Thyroid gland (tissue), 4 donors: ENCODE results near the gene BCL2L1. TPM values are rescaled to one million over a fixed set of nuclear protein-coding genes. Genes with fewer than 3 reads are reported as not detected.

Experiments
- DNase-seq, 2 donors: peaks; one replicate each; pipeline ENCODE4 v3.0.0-alpha.2; 2019
- H3K27ac ChIP-seq, 3 donors: fragments of 200-600 bp; sonication (generic); 1 replicate in 2 of 3; 2 replicates in 1 of 3; pipeline ENCODE4 v1.5.1; 2016 to 2019; ENCODE audit warnings: mild to moderate bottlenecking in 1 of 3, moderate library complexity in 1 of 3
- H3K27me3 ChIP-seq: fragments of 200-600 bp; sonication (generic); one replicate; pipeline ENCODE4 v1.5.1; 2019
- H3K36me3 ChIP-seq, 2 donors: fragments of 200-600 bp; sonication (generic); one replicate each; pipeline ENCODE4 v1.5.1; 2016 to 2019
- H3K4me1 ChIP-seq, 2 donors: fragments of 200-600 bp; sonication (generic); one replicate each; pipeline ENCODE4 v1.5.1; 2017 to 2019
- H3K4me3 ChIP-seq, 3 donors: fragments of 200-600 bp; sonication (generic); replicated peaks in 1 of 3; 1 replicate in 2 of 3; 2 replicates in 1 of 3; pipeline ENCODE4 v1.5.1; 2016; ENCODE audit warnings: mild to moderate bottlenecking in 1 of 3
- H3K9me3 ChIP-seq: fragments of 200-600 bp; sonication (generic); one replicate; pipeline ENCODE4 v1.5.1; 2017
- CTCF ChIP-seq, 6 experiments: fragments of 200-600 bp in 3 of 6; fragments of 450-650 bp in 3 of 6; sonication (generic) in 3 of 6; IDR thresholded peaks; one replicate each; pipeline ENCODE4 v1.5.1; 2016 to 2019; ENCODE audit warnings: antibody characterized with exemption in 6 of 6, mild to moderate bottlenecking in 2 of 6, inconsistent platforms in 1 of 6, moderate library complexity in 1 of 6
- POLR2A ChIP-seq, 2 donors: fragments of 450-650 bp; IDR thresholded peaks; one replicate each; pipeline ENCODE4 v1.6.1; 2017; ENCODE audit warnings: antibody characterized with exemption in 2 of 2, mild to moderate bottlenecking in 2 of 2, moderate library complexity in 1 of 2
- WGBS, 2 donors: methylation state at CpG; one replicate each; pipeline ENCODE4 v1.1.5; 2017; 5-methylcytosine and 5-hydroxymethylcytosine counted together
- intact Hi-C: fragments of 100-400 bp; cut with DNase I; formaldehyde crosslinking; loops from one replicate; pipeline ENCODE4 v1.15.1; 2023
- total RNA-seq, 4 donors: library from RNA; depleted of rRNA; stranded (reverse); fragments of >200 nt; gene quantifications; one replicate each; pipeline ENCODE4 v1.2.3, GENCODE V29; 2016

Gene BCL2L1
- total RNA-seq, 4 donors from 2014 or later, result 110 to 154 (median 125) TPM

DNA sequence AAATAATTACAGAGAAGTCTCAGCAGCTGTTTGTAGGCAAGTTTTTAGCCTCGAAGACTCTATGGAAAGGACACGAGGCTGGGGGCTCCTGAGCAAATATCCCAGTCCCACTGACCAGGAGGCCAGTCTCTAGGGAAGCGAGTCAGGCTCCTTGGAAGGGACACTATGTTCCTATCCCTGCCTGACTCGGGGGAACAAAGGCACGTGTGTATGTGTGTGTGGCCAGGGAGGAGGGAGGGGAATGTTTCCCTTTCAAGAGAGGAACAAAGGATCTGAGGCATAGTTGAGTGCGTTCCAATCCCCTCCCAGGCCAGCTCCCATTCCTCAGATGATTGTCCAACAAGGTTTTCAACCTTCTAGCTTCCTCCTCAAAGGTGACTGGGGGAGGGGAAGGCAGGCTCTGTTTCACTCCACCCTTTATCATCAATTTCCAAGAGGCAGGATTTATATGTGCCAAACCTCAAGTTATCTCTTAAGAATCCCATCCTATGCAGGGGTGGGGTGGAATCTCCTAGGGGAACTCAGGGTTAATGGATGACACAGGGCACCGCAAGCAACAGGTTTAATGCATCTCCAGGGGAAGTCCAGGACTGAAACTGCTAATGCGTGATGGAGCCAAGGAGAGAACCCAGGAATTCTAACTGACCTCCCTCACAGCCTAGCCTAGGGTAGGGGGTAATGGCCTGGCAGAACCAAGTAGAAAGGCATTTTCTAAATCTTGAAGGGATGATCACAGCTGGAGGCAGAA is 9.9 kb downstream of the BCL2L1 start:
- H3K4me1 ChIP-seq, result peaks cover 83 to 96% of the 10 kb centered on the region in 2 donors
- no peak for TF ChIP-seq CTCF (IDR thresholded peaks at IDR 0.05)
- TF ChIP-seq POLR2A (IDR thresholded peaks at IDR 0.05), result peak in 1 of 2 donors; percentile 62
- 13 to 19% methylated on average over 8 of the region's 8 CpGs for WGBS, 2 donors
- intact Hi-C loops, result no loop called here
- H3K36me3 ChIP-seq, result peaks cover 0 to 3% of the 10 kb centered on the region in 2 donors
- H3K27ac ChIP-seq, result peak overlapping the region; percentile 98 to 100 (median 99)
- peak overlapping the region in 1 of 3 donors; percentile 10 for H3K4me3 ChIP-seq
- no peaks in the 10 kb centered on the region for H3K9me3 ChIP-seq
- peak; percentile 95 to 96 for DNase-seq
- no peaks in the 10 kb centered on the region for H3K27me3 ChIP-seq

DNA sequence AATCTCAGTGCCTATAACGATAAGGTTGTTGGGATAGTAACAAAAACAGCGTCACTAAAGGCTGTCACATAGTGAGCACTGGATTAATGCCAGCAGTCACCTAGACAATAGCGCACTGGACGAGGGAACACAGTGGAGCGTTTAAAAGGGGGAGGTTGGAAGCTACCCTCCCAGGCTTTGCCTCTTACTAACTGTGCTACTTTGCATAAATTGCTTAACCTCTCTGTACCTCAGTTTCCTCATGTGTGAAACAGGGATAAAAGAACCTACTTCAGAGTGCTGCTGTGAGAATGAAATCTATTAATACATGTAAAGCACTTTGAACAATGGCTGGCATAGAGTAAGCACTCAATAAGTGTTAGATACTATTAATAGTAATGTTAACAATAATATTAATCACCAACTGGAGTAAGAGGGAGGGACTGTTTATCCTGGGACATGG is 10.5 kb downstream of the BCL2L1 start:
- TF ChIP-seq POLR2A (IDR thresholded peaks at IDR 0.05), result no peak
- TF ChIP-seq CTCF (IDR thresholded peaks at IDR 0.05), result no peak
- peaks cover 4 to 5% of the 10 kb centered on the region in 2 donors for H3K36me3 ChIP-seq
- 10 to 30% methylated on average over 5 of the region's 5 CpGs for WGBS, 2 donors
- intact Hi-C loops, result no loop called here
- no peaks in the 10 kb centered on the region for H3K9me3 ChIP-seq
- H3K27ac ChIP-seq, result peak overlapping the region; percentile 98 to 100 (median 99)
- peak; percentile 70 to 75 for DNase-seq
- no peak overlapping the region for H3K4me3 ChIP-seq
- H3K27me3 ChIP-seq, result no peaks in the 10 kb centered on the region
- peaks cover 78 to 92% of the 10 kb centered on the region in 2 donors for H3K4me1 ChIP-seq

DNA sequence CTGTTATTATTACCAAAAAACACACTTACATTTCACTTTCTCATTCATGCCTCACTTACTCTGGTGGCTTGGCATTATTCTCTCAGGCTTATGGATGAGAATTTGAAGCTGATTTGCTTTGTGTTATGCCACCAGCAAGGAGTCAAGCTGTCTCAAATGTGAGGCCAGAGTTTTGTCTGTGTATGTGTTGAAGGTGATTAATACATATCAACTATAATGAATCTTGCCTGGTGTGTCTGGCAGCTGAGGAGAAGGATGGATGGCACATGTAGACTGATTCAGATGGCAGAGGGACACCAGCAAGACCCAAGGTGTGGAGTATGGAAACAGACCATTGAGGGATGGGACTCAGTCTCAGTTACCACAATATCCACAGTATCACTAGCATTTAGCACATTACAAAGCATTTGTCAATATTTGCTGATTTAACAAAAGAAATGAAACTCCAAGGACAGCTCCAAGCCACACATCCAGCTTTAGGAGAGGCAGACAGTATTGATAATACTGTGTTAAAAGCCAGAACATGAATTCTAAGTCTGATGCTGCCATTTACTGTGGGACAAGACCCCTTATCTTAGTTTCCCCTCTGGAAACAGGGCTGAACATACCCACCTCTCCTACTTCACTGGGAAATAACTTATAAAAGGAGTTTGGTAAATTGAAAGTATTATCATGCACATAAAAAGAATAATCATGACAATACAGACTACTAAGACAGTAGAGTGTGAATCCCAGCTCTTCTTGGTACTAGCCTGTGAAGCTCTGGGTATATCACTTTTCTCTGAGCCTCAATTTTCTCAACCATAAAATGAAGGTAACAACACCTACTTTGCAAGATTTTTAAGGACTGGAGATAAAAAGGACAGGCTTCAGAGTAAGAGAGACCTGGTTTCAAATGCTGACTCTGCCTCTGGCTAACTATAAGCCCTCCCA is 11.2 kb downstream of the BCL2L1 start:
- intact Hi-C loops, result no loop called here
- Histone ChIP-seq H3K9me3 (no peaks in the 10 kb centered on the region), H3K27me3 (no peaks in the 10 kb centered on the region), H3K4me3 (no peak overlapping the region), H3K36me3 (peaks cover 8 to 9% of the 10 kb centered on the region in 2 donors), H3K27ac (peak overlapping the region; percentile 98 to 100 (median 99)), H3K4me1 (peaks cover 75 to 90% of the 10 kb centered on the region in 2 donors)
- no peak for DNase-seq
- TF ChIP-seq POLR2A (IDR thresholded peaks at IDR 0.05) (peak in 1 of 2 donors; percentile 56), CTCF (IDR thresholded peaks at IDR 0.05) (no peak)

DNA sequence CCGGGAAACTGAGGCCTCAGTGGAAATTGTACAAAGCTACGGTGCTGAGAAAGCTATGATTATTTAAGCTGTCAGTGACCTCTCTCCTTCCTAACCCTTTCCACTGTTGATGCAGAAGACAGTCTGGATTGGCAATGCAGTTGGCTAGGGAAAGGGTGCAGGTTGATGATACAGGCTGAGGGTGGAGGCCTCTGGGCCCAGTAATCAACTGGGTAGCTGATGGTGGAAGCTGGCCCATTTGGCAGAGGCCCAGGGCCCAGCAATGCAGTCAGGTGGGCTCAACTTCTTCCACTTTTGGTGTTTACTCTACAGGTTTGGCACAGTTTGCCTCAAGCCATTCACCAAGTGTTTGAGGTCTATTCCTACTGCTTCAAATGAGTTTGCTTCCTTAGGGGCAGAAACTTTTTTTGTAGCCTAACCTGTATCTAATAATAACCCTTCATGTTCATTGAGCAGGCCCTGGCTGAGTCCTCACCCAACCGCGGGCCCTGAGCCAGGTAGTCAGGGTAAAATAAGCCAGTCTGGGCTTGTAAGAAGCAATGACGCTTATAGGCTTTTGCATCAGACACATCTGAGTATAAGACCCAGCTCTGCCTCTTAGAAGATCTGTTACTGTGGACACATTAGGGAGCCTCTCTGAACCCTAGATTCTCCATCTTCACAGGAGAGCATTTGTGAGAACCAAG is 12.1 kb downstream of the BCL2L1 start:
- WGBS, 2 donors, result 45% methylated on average over 5 of the region's 5 CpGs
- no peaks in the 10 kb centered on the region for H3K27me3 ChIP-seq
- TF ChIP-seq POLR2A (IDR thresholded peaks at IDR 0.05), result peak in 1 of 2 donors; percentile 47
- TF ChIP-seq CTCF (IDR thresholded peaks at IDR 0.05), result no peak
- peak overlapping the region; percentile 98 to 100 (median 99) for H3K27ac ChIP-seq
- H3K9me3 ChIP-seq, result no peaks in the 10 kb centered on the region
- DNase-seq, result peak; percentile 92
- H3K4me1 ChIP-seq, result peaks cover 77 to 90% of the 10 kb centered on the region in 2 donors
- no peak overlapping the region for H3K4me3 ChIP-seq
- peaks cover 9% of the 10 kb centered on the region in 2 donors for H3K36me3 ChIP-seq
- intact Hi-C loops, result no loop called here
